Esophagus muscularis mucosa (tissue), 4 donors: ENCODE measurements around the gene HSD11B1L. TPM values are rescaled to one million over a fixed set of nuclear protein-coding genes. Genes with fewer than 3 reads are reported as not detected.
"Not testable (repeated sequence)": the region's sequence is repeated elsewhere in the genome, so short reads cannot be mapped to it uniquely, and the experiment has no call there.

Experiments used
- DNase-seq: peaks from one replicate; pipeline ENCODE4 v3.0.0-alpha.2; 2017; ENCODE audit errors: extremely low spot score
- H3K27ac ChIP-seq, 4 donors: fragments of 200-600 bp; sonication (generic); replicated peaks in 1 of 4; 1 replicate in 3 of 4; 2 replicates in 1 of 4; pipeline ENCODE4 v1.5.1; 2016 to 2019; ENCODE audit warnings: mild to moderate bottlenecking in 1 of 4
- H3K27me3 ChIP-seq, 4 donors: fragments of 200-600 bp; sonication (generic); one replicate each; pipeline versions ENCODE4 v1.5.1 to v1.6.0; 2016 to 2019
- H3K36me3 ChIP-seq, 4 donors: fragments of 200-600 bp; sonication (generic); one replicate each; pipeline ENCODE4 v1.5.1; 2016 to 2019
- H3K4me1 ChIP-seq, 4 donors: fragments of 200-600 bp; sonication (generic); one replicate each; pipeline ENCODE4 v1.5.1; 2016 to 2019
- H3K4me3 ChIP-seq, 4 donors: fragments of 200-600 bp; sonication (generic); 1 replicate in 2 of 4; 2 replicates in 2 of 4; pipeline ENCODE4 v1.5.1; 2016 to 2019; ENCODE audit warnings: mild to moderate bottlenecking in 4 of 4, moderate library complexity in 1 of 4
- H3K9me3 ChIP-seq, 4 donors: fragments of 200-600 bp; sonication (generic); 1 replicate in 3 of 4; 2 replicates in 1 of 4; pipeline ENCODE4 v1.5.1; 2016 to 2019
- CTCF ChIP-seq, 3 experiments: fragments of 200-600 bp in 2 of 3; fragments of 450-650 bp in 1 of 3; sonication (generic) in 2 of 3; IDR thresholded peaks; one replicate each; pipeline ENCODE4 v1.5.1; 2017 to 2019; ENCODE audit warnings: antibody characterized with exemption in 3 of 3, mild to moderate bottlenecking in 2 of 3, moderate library complexity in 1 of 3
- EP300 ChIP-seq: sonication (generic); formaldehyde crosslinking; IDR thresholded peaks from one replicate; pipeline ENCODE4 v1.6.1; 2017; ENCODE audit warnings: antibody characterized with exemption
- POLR2A ChIP-seq: fragments of 450-650 bp; IDR thresholded peaks from one replicate; pipeline ENCODE4 v1.6.1; 2017; ENCODE audit warnings: antibody characterized with exemption, moderate library complexity, mild to moderate bottlenecking, low read depth
- POLR2AphosphoS5 ChIP-seq, 2 donors: sonication (generic); formaldehyde crosslinking; IDR thresholded peaks; one replicate each; pipeline ENCODE4 v1.6.1; 2017; ENCODE audit warnings: antibody characterized with exemption in 2 of 2
- WGBS: methylation state at CpG from one replicate; pipeline ENCODE4 v1.1.5; 2018; 5-methylcytosine and 5-hydroxymethylcytosine counted together
- intact Hi-C: fragments of 100-400 bp; cut with DNase I; formaldehyde crosslinking; loops from one replicate; pipeline ENCODE4 v1.15.1; 2023
- total RNA-seq, 4 donors: library from RNA; depleted of rRNA; stranded (reverse); fragments of >200 nt; gene quantifications; one replicate each; pipeline versions ENCODE4 v1.1.0 to v1.2.1, GENCODE V29; 2016

HSD11B1L gene
- total RNA-seq, 4 donors from 2014 or later, result 15.0 to 21.8 (median 17.8) TPM

- Histone ChIP-seq H3K27ac (peak overlapping the region in 1 of 4 donors; percentile 4), H3K27me3 (no peaks in the 10 kb centered on the region), H3K9me3 (no peaks in the 10 kb centered on the region), H3K36me3 (peaks cover 65 to 93% (median 89%) of the 10 kb centered on the region in 4 donors), H3K4me1 (peaks cover under 1 to 16% (median 7%) of the 10 kb centered on the region in 4 donors), H3K4me3 (no peak overlapping the region)
- intact Hi-C loops, result no loop called here
- TF ChIP-seq CTCF (IDR thresholded peaks at IDR 0.05), result no peak
- TF ChIP-seq POLR2AphosphoS5 (IDR thresholded peaks at IDR 0.05), result no peak
- TF ChIP-seq EP300, result no peak
- no peak for TF ChIP-seq POLR2A
- no peak for DNase-seq
- 89% methylated on average over 25 of the region's 30 CpGs for WGBS
Observed at GRCh38 chr19:5697890-5698634, 17.2 kb downstream of the HSD11B1L start.

- Histone ChIP-seq H3K36me3 (peaks cover 65 to 93% (median 89%) of the 10 kb centered on the region in 4 donors), H3K27me3 (no peaks in the 10 kb centered on the region), H3K4me3 (no peak overlapping the region), H3K4me1 (peaks cover 0 to 8% (median 2%) of the 10 kb centered on the region in 4 donors), H3K27ac (no peak overlapping the region), H3K9me3 (no peaks in the 10 kb centered on the region)
- intact Hi-C loops, result no loop called here
- no peak for DNase-seq
- TF ChIP-seq CTCF (IDR thresholded peaks at IDR 0.05) (no peak), EP300 (no peak), POLR2AphosphoS5 (IDR thresholded peaks at IDR 0.05) (no peak), POLR2A (no peak)
- 95% methylated on average over 25 of the region's 38 CpGs for WGBS
Observed at GRCh38 chr19:5698635-5699422, 18.0 kb downstream of the HSD11B1L start.

- intact Hi-C loops, result no loop called here
- WGBS, result 97% methylated on average over 9 of the region's 22 CpGs
- no peak overlapping the region for H3K27ac ChIP-seq
- peaks cover 0 to 4% (median 0%) of the 10 kb centered on the region in 4 donors for H3K4me1 ChIP-seq
- DNase-seq, result no peak
- no peaks in the 10 kb centered on the region for H3K9me3 ChIP-seq
- TF ChIP-seq CTCF (IDR thresholded peaks at IDR 0.05) (no peak), EP300 (no peak), POLR2AphosphoS5 (IDR thresholded peaks at IDR 0.05) (no peak), POLR2A (no peak)
- no peak overlapping the region for H3K4me3 ChIP-seq
- H3K36me3 ChIP-seq, result peaks cover 59 to 92% (median 89%) of the 10 kb centered on the region in 4 donors
- no peaks in the 10 kb centered on the region for H3K27me3 ChIP-seq
Observed at GRCh38 chr19:5700455-5701092, 19.7 kb downstream of the HSD11B1L start.

GRCh38 chr19:5702053-5702410 is 21.2 kb downstream of the HSD11B1L start:
- DNase-seq, H3K27me3 ChIP-seq, H3K9me3 ChIP-seq, H3K27ac ChIP-seq, intact Hi-C loops, H3K4me1 ChIP-seq, H3K4me3 ChIP-seq: not testable (repeated sequence)
- WGBS, result no CpG with 5 or more reads among the region's 28 CpGs
- peaks cover 49 to 92% (median 89%) of the 10 kb centered on the region in 4 donors for H3K36me3 ChIP-seq
